Liver (tissue), 9 donors: ENCODE data around the gene DNAJC15. TPM values are rescaled to one million over a fixed set of nuclear protein-coding genes. Genes with fewer than 3 reads are reported as not detected.

Experiments used
- DNase-seq: peaks from one replicate; pipeline ENCODE4 v3.0.0-alpha.2; 2017; ENCODE audit warnings: low spot score
- H3K27ac ChIP-seq, 2 donors: one replicate each; pipeline ENCODE4 v1.7.0; 2013; ENCODE audit warnings: inconsistent platforms in 2 of 2, low read length in 2 of 2, control low read depth in 1 of 2, low read depth in 1 of 2, mild to moderate bottlenecking in 1 of 2
- H3K27me3 ChIP-seq, 4 donors: one replicate each; pipeline versions ENCODE4 v1.6.1 to v1.7.0; 2013; ENCODE audit warnings: low read length in 3 of 4, inconsistent platforms in 1 of 4, mild to moderate bottlenecking in 1 of 4, moderate library complexity in 1 of 4; ENCODE audit not compliant: control insufficient read depth in 4 of 4, insufficient read depth in 4 of 4
- H3K36me3 ChIP-seq, 4 donors: one replicate each; pipeline versions ENCODE4 v1.6.1 to v1.7.0; 2013; ENCODE audit warnings: low read length in 3 of 4, mild to moderate bottlenecking in 3 of 4, low read depth in 1 of 4, moderate library complexity in 1 of 4; ENCODE audit not compliant: control insufficient read depth in 4 of 4, insufficient read depth in 3 of 4
- H3K4me1 ChIP-seq, 4 donors: one replicate each; pipeline versions ENCODE4 v1.6.1 to v1.7.0; 2013; ENCODE audit warnings: low read length in 3 of 4, mild to moderate bottlenecking in 3 of 4, moderate library complexity in 1 of 4; ENCODE audit not compliant: control insufficient read depth in 4 of 4, insufficient read depth in 4 of 4
- H3K4me3 ChIP-seq, 3 donors: one replicate each; pipeline versions ENCODE4 v1.6.1 to v1.7.0; 2013; ENCODE audit warnings: low read length in 3 of 3, control low read depth in 1 of 3, low read depth in 1 of 3, mild to moderate bottlenecking in 1 of 3
- H3K9ac ChIP-seq, 2 donors: one replicate each; pipeline ENCODE4 v1.7.0; 2013; ENCODE audit warnings: low read length in 2 of 2, mild to moderate bottlenecking in 2 of 2, moderate library complexity in 2 of 2, control low read depth in 1 of 2, low read depth in 1 of 2
- H3K9me3 ChIP-seq, 4 donors: one replicate each; pipeline versions ENCODE4 v1.6.1 to v1.7.0; 2013; ENCODE audit warnings: low read length in 3 of 4; ENCODE audit not compliant: control insufficient read depth in 4 of 4
- EGR1 ChIP-seq, 2 donors: IDR thresholded peaks; 2 replicates each; pipeline ENCODE4 v1.6.1; 2016 to 2018; ENCODE audit warnings: antibody characterized with exemption in 2 of 2, low read depth in 2 of 2
- FOXA1 ChIP-seq: IDR thresholded peaks from 2 replicates; pipeline ENCODE4 v1.6.1; 2016; ENCODE audit warnings: antibody characterized with exemption
- FOXA2 ChIP-seq: IDR thresholded peaks from 2 replicates; pipeline ENCODE4 v1.6.1; 2016; ENCODE audit warnings: antibody characterized with exemption
- GABPA ChIP-seq, 2 donors: IDR thresholded peaks in 1 of 2; conservative IDR thresholded peaks in 1 of 2; 2 replicates each; pipeline ENCODE4 v1.6.1; 2016; ENCODE audit warnings: antibody characterized with exemption in 2 of 2, mild to moderate bottlenecking in 1 of 2, moderate library complexity in 1 of 2
- HNF4A ChIP-seq, 2 donors: conservative IDR thresholded peaks; 2 replicates each; pipeline ENCODE4 v1.6.1; 2016; ENCODE audit warnings: antibody characterized with exemption in 2 of 2, mild to moderate bottlenecking in 2 of 2
- HNF4G ChIP-seq: IDR thresholded peaks from 2 replicates; pipeline ENCODE4 v1.6.1; 2016; ENCODE audit warnings: antibody characterized with exemption
- JUND ChIP-seq, 2 donors: IDR thresholded peaks; 2 replicates each; pipeline ENCODE4 v1.6.1; 2016; ENCODE audit warnings: antibody characterized with exemption in 2 of 2
- NR2F2 ChIP-seq: IDR thresholded peaks from 2 replicates; pipeline ENCODE4 v1.6.1; 2016; ENCODE audit warnings: antibody characterized with exemption
- RAD21 ChIP-seq, 2 donors: IDR thresholded peaks; 2 replicates each; pipeline ENCODE4 v1.6.1; 2016; ENCODE audit warnings: antibody characterized with exemption in 2 of 2, mild to moderate bottlenecking in 2 of 2
- REST ChIP-seq: IDR thresholded peaks from 2 replicates; pipeline ENCODE4 v1.6.1; 2016; ENCODE audit warnings: antibody characterized with exemption, mild to moderate bottlenecking
- RXRA ChIP-seq, 2 donors: IDR thresholded peaks; 2 replicates each; pipeline ENCODE4 v1.6.1; 2017 to 2018; ENCODE audit warnings: antibody characterized with exemption in 2 of 2, mild to moderate bottlenecking in 1 of 2
- SP1 ChIP-seq: IDR thresholded peaks from 2 replicates; pipeline ENCODE4 v1.6.1; 2018; ENCODE audit warnings: antibody characterized with exemption, mild to moderate bottlenecking
- TAF1 ChIP-seq: conservative IDR thresholded peaks from 2 replicates; pipeline ENCODE4 v1.6.1; 2016; ENCODE audit warnings: antibody characterized with exemption, mild to moderate bottlenecking
- YY1 ChIP-seq: IDR thresholded peaks from 2 replicates; pipeline ENCODE4 v1.6.1; 2016; ENCODE audit warnings: antibody characterized with exemption, mild to moderate bottlenecking
- WGBS: extraction: QIAGEN DNeasy Blood & Tissue Kit; methylation state at CpG from one replicate; pipeline ENCODE4 v1.1.7; 2013; 5-methylcytosine and 5-hydroxymethylcytosine counted together
- polyA plus RNA-seq, 2 donors: library from polyadenylated mRNA; stranded (reverse) in 1 of 2; unstranded in 1 of 2; fragments of 200-250 nt in 1 of 2; fragments of >200 nt in 1 of 2; fragmentation: Nextera tagmentation in 1 of 2; extraction: Ambion mirVana in 1 of 2; gene quantifications; one replicate each; pipeline versions ENCODE4 v1.2.1 to v1.2.3, GENCODE V29; 2013 to 2015
- total RNA-seq, 2 donors: library from RNA; depleted of rRNA; stranded (reverse); fragments of >200 nt; gene quantifications; one replicate each; pipeline ENCODE4 v1.2.3, GENCODE V29; 2014
- TF ChIP-seq, protein P1 (sequence below): IDR thresholded peaks from 2 replicates; pipeline ENCODE4 v1.6.1; 2016; ENCODE audit warnings: antibody characterized with exemption
- TF ChIP-seq, protein P2 (sequence below): fragments of 150-350 bp; IDR thresholded peaks from 2 replicates; pipeline ENCODE4 v1.5.1; 2017; ENCODE audit warnings: improper control_type of control experiment, low read depth, low read length; ENCODE audit not compliant: missing input control
- TF ChIP-seq, protein P3 (sequence below): IDR thresholded peaks from 2 replicates; pipeline ENCODE4 v1.6.1; 2016; ENCODE audit warnings: antibody characterized with exemption
- TF ChIP-seq, protein P4 (sequence below): IDR thresholded peaks from 2 replicates; pipeline ENCODE4 v1.6.1; 2016; ENCODE audit warnings: antibody characterized with exemption
- donor health status: healthy.
- donor health status: healthy.
- donor health status: healthy.
- donor health status: healthy.
- donor health status: healthy.

DNAJC15 gene
- total and polyA plus RNA-seq, 4 donors, result 5.8 to 55.4 (median 14.0) TPM

- TF ChIP-seq, protein P1, sequence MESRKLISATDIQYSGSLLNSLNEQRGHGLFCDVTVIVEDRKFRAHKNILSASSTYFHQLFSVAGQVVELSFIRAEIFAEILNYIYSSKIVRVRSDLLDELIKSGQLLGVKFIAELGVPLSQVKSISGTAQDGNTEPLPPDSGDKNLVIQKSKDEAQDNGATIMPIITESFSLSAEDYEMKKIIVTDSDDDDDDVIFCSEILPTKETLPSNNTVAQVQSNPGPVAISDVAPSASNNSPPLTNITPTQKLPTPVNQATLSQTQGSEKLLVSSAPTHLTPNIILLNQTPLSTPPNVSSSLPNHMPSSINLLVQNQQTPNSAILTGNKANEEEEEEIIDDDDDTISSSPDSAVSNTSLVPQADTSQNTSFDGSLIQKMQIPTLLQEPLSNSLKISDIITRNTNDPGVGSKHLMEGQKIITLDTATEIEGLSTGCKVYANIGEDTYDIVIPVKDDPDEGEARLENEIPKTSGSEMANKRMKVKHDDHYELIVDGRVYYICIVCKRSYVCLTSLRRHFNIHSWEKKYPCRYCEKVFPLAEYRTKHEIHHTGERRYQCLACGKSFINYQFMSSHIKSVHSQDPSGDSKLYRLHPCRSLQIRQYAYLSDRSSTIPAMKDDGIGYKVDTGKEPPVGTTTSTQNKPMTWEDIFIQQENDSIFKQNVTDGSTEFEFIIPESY, result no peak
- no peak for TF ChIP-seq RAD21 (IDR thresholded peaks at IDR 0.05)
- no peak for TF ChIP-seq SP1
- TF ChIP-seq, protein P2, sequence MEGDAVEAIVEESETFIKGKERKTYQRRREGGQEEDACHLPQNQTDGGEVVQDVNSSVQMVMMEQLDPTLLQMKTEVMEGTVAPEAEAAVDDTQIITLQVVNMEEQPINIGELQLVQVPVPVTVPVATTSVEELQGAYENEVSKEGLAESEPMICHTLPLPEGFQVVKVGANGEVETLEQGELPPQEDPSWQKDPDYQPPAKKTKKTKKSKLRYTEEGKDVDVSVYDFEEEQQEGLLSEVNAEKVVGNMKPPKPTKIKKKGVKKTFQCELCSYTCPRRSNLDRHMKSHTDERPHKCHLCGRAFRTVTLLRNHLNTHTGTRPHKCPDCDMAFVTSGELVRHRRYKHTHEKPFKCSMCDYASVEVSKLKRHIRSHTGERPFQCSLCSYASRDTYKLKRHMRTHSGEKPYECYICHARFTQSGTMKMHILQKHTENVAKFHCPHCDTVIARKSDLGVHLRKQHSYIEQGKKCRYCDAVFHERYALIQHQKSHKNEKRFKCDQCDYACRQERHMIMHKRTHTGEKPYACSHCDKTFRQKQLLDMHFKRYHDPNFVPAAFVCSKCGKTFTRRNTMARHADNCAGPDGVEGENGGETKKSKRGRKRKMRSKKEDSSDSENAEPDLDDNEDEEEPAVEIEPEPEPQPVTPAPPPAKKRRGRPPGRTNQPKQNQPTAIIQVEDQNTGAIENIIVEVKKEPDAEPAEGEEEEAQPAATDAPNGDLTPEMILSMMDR, result no peak
- TF ChIP-seq, protein P3, sequence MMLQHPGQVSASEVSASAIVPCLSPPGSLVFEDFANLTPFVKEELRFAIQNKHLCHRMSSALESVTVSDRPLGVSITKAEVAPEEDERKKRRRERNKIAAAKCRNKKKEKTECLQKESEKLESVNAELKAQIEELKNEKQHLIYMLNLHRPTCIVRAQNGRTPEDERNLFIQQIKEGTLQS, result no peak
- TF ChIP-seq YY1, result no peak
- no peak for TF ChIP-seq NR2F2
- no peak for TF ChIP-seq RXRA (IDR thresholded peaks at IDR 0.05)
- no peak for TF ChIP-seq EGR1 (IDR thresholded peaks at IDR 0.05; ENCODE audit: low read depth in 2 of 2)
- no peak for TF ChIP-seq FOXA2
- TF ChIP-seq JUND (IDR thresholded peaks at IDR 0.05), result no peak
- TF ChIP-seq REST, result no peak
- TF ChIP-seq HNF4A (conservative IDR thresholded peaks at IDR 0.05), result no peak
- no peak for TF ChIP-seq GABPA (IDR thresholded peaks at IDR 0.05 in 1 of 2, conservative IDR thresholded peaks at IDR 0.05 in 1 of 2)
- TF ChIP-seq, protein P4, sequence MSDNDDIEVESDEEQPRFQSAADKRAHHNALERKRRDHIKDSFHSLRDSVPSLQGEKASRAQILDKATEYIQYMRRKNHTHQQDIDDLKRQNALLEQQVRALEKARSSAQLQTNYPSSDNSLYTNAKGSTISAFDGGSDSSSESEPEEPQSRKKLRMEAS, result no peak
- TF ChIP-seq TAF1, result no peak
- no peak for TF ChIP-seq HNF4G
- TF ChIP-seq FOXA1, result no peak
- Histone ChIP-seq H3K9me3 (no peaks in the 10 kb centered on the region), H3K4me1 (no peaks in the 10 kb centered on the region), H3K27ac (no peak overlapping the region), H3K36me3 (no peaks in the 10 kb centered on the region), H3K27me3 (peaks cover 0 to 3% (median 0%) of the 10 kb centered on the region in 4 donors), H3K9ac (no peak overlapping the region), H3K4me3 (no peak overlapping the region)
- 95% methylated on average over 6 of the region's 6 CpGs for WGBS
- no peak for DNase-seq
These were observed 100.5 kb downstream of the DNAJC15 start for GRCh38 chr13:43123856-43124255.
